HL-60 (cell line): ENCODE measurements around the gene CPS1.

ENCODE experiments used
- DNase-seq, 2 experiments: peaks; one replicate each; pipeline ENCODE4 v3.0.0-alpha.2; 2010 to 2020; ENCODE audit warnings: low read depth in 1 of 2, low spot score in 1 of 2
- H3K27ac ChIP-seq: fragments of 250-450 bp; sonication (Bioruptor Pico); replicated peaks from 2 replicates; pipeline ENCODE4 v1.5.1; 2020; ENCODE audit warnings: mild to moderate bottlenecking, moderate library complexity
- H3K27me3 ChIP-seq: fragments of 250-450 bp; sonication (Bioruptor Pico); 2 replicates; pipeline ENCODE4 v1.5.1; 2021; ENCODE audit warnings: mild to moderate bottlenecking, moderate library complexity; ENCODE audit not compliant: insufficient read depth, poor library complexity, severe bottlenecking
- H3K4me3 ChIP-seq: replicated peaks from 2 replicates; pipeline ENCODE4 v1.5.1; 2011; ENCODE audit warnings: mild to moderate bottlenecking, control low read depth, low read length; ENCODE audit not compliant: insufficient read depth
- REST ChIP-seq: IDR thresholded peaks from 2 replicates; pipeline ENCODE4 v1.6.1; 2012; ENCODE audit warnings: low read depth; ENCODE audit not compliant: insufficient replicate concordance
- SPI1 ChIP-seq: IDR thresholded peaks from 2 replicates; pipeline ENCODE4 v1.6.1; 2012; ENCODE audit warnings: low read depth, mild to moderate bottlenecking, borderline replicate concordance

CPS1 gene

GRCh38 chr2:210727549-210727948 lies 171.2 kb downstream of the CPS1 start:
- Histone ChIP-seq H3K27me3 (no peaks in the 10 kb centered on the region), H3K27ac (no peak overlapping the region), H3K4me3 (no peak overlapping the region)
- peak; percentile 24; the same call in 1 of the 2 replicates for TF ChIP-seq SPI1
- no peak for TF ChIP-seq REST
- no peak for DNase-seq
